Calu3 (cell line): ENCODE data around the gene IFI27L2. TPM values are rescaled to one million over a fixed set of nuclear protein-coding genes. Genes with fewer than 3 reads are reported as not detected.

ENCODE experiments used
- BruUV-seq: library from RNA; stranded (reverse); fragments of 400-500 nt; replicated peaks from 2 replicates; lab custom pipeline; 2021; lab: Mats Ljungman, UMichigan
- CTCF ChIA-PET: fragments of 300-600 bp; sonication (Branson Sonifier 250); formaldehyde crosslinking; loops from one replicate; lab custom pipeline; 2022; ENCODE audit warnings: antibody characterized with exemption; lab: Charles Lee
- DNase-seq: peaks from one replicate; pipeline ENCODE4 v3.0.0; 2022
- H3K27ac Mint-ChIP-seq: one replicate; pipeline ENCODE4 v1.8.0; 2022; ENCODE audit warnings: mixed read lengths; ENCODE audit not compliant: unreplicated experiment
- H3K27me3 Mint-ChIP-seq: one replicate; pipeline ENCODE4 v1.8.0; 2022; ENCODE audit warnings: mixed read lengths; ENCODE audit not compliant: unreplicated experiment
- H3K36me3 Mint-ChIP-seq: one replicate; pipeline ENCODE4 v1.8.0; 2022; ENCODE audit warnings: mild to moderate bottlenecking, moderate library complexity, mixed read lengths; ENCODE audit not compliant: insufficient read depth, unreplicated experiment
- H3K4me1 Mint-ChIP-seq: one replicate; pipeline ENCODE4 v1.8.0; 2022; ENCODE audit warnings: mild to moderate bottlenecking, low read depth, mixed read lengths; ENCODE audit not compliant: unreplicated experiment
- H3K4me3 Mint-ChIP-seq: one replicate; pipeline ENCODE4 v1.8.0; 2022; ENCODE audit warnings: mild to moderate bottlenecking, low read depth, moderate library complexity, mixed read lengths; ENCODE audit not compliant: unreplicated experiment
- H3K9me3 Mint-ChIP-seq: one replicate; pipeline ENCODE4 v1.8.0; 2022; ENCODE audit warnings: low read depth, mixed read lengths; ENCODE audit not compliant: unreplicated experiment
- CTCF ChIP-seq: fragments of 200-600 bp; IDR thresholded peaks from one replicate; pipeline ENCODE4 v1.8.0; 2022; ENCODE audit warnings: antibody characterized with exemption; ENCODE audit not compliant: unreplicated experiment
- intact Hi-C: fragments of 100-400 bp; cut with micrococcal nuclease; formaldehyde crosslinking; loops from one replicate; pipeline ENCODE4 v1.10.0; 2022; ENCODE audit not compliant: unreplicated experiment
- total RNA-seq: library from RNA; stranded (reverse); gene quantifications from 2 replicates; pipeline ENCODE4 v1.2.3, GENCODE V29; 2022

IFI27L2 gene
- total RNA-seq, 1 experiment from 2014 or later = 40.4 TPM

GRCh38 chr14:94115631-94116030 lies 13.8 kb downstream of the IFI27L2 start:
- Mint-ChIP-seq H3K36me3 (peaks cover 32% of the 10 kb centered on the region), H3K4me3 (no peak overlapping the region), H3K9me3 (no peaks in the 10 kb centered on the region), H3K27ac (no peak overlapping the region), H3K27me3 (peaks cover 46% of the 10 kb centered on the region), H3K4me1 (peaks cover 33% of the 10 kb centered on the region)
- no TSS peak for BruUV-seq
- TF ChIP-seq CTCF = no peak
- CTCF ChIA-PET = no interaction called here
- intact Hi-C loops = no loop called here
- DNase-seq = no peak

- Mint-ChIP-seq H3K27ac (no peak overlapping the region), H3K4me1 (peaks cover 38% of the 10 kb centered on the region), H3K27me3 (peaks cover 41% of the 10 kb centered on the region), H3K36me3 (peaks cover 36% of the 10 kb centered on the region), H3K4me3 (no peak overlapping the region), H3K9me3 (no peaks in the 10 kb centered on the region)
- no TSS peak for BruUV-seq
- no peak for TF ChIP-seq CTCF
- DNase-seq = no peak
- intact Hi-C loops = no loop called here
- CTCF ChIA-PET = interaction anchor here (0.8 kb wide), 1 partner anchor 30 kb away, joined by 4 read pairs; no protein-coding TSS in a partner anchor
Measured at GRCh38 chr14:94115058-94115591, 14.3 kb downstream of the IFI27L2 start.

- no peak for TF ChIP-seq CTCF
- Mint-ChIP-seq H3K4me3 (no peak overlapping the region), H3K4me1 (peaks cover 43% of the 10 kb centered on the region), H3K27me3 (peaks cover 40% of the 10 kb centered on the region), H3K36me3 (peaks cover 36% of the 10 kb centered on the region), H3K9me3 (no peaks in the 10 kb centered on the region), H3K27ac (no peak overlapping the region)
- intact Hi-C loops = no loop called here
- DNase-seq = no peak
- CTCF ChIA-PET = interaction anchor here (0.8 kb wide), 1 partner anchor 30 kb away, joined by 4 read pairs; no protein-coding TSS in a partner anchor
- BruUV-seq = no TSS peak
Measured at GRCh38 chr14:94114589-94115057, 14.8 kb downstream of the IFI27L2 start.

GRCh38 chr14:94113908-94114588 lies 15.4 kb downstream of the IFI27L2 start:
- H3K4me1 Mint-ChIP-seq = peaks cover 44% of the 10 kb centered on the region
- no peak overlapping the region for H3K27ac Mint-ChIP-seq
- no peaks in the 10 kb centered on the region for H3K9me3 Mint-ChIP-seq
- TF ChIP-seq CTCF = no peak
- H3K4me3 Mint-ChIP-seq = no peak overlapping the region
- intact Hi-C loops = no loop called here
- no TSS peak for BruUV-seq
- H3K36me3 Mint-ChIP-seq = peaks cover 36% of the 10 kb centered on the region
- DNase-seq = no peak
- peaks cover 40% of the 10 kb centered on the region for H3K27me3 Mint-ChIP-seq
- CTCF ChIA-PET = no interaction called here
